GM23338 (cell line): ENCODE measurements around the gene SNX14. TPM values are rescaled to one million over a fixed set of nuclear protein-coding genes. Genes with fewer than 3 reads are reported as not detected.

Experiments
- ATAC-seq: fragments of 200-7000 bp; cut with Tn5 transposase; 3 replicates; pipeline ENCODE4 v1.9.1; 2020
- DNase-seq: peaks from one replicate; pipeline ENCODE4 v3.0.0-alpha.2; 2015; ENCODE audit warnings: low spot score
- H2AFZ ChIP-seq: fragments of 200-600 bp; sonication (generic); 2 replicates; pipeline ENCODE4 v1.8.0; 2016; ENCODE audit warnings: antibody characterized with exemption, mild to moderate bottlenecking, moderate library complexity
- H3F3A ChIP-seq: fragments of 200-600 bp; sonication (generic); replicated peaks from 2 replicates; pipeline ENCODE4 v1.8.0; 2017; ENCODE audit warnings: antibody characterized with exemption, mixed run types, low read depth
- H3K27ac ChIP-seq: fragments of 200-600 bp; sonication (generic); 2 replicates; pipeline ENCODE4 v1.6.1; 2016; ENCODE audit warnings: low read depth
- H3K27me3 ChIP-seq: fragments of 200-600 bp; sonication (generic); 2 replicates; pipeline ENCODE4 v1.8.0; 2016; ENCODE audit warnings: mild to moderate bottlenecking, mixed run types, moderate library complexity; ENCODE audit not compliant: insufficient read depth
- H3K36me3 ChIP-seq: fragments of 200-600 bp; sonication (generic); 2 replicates; pipeline ENCODE4 v1.8.0; 2016; ENCODE audit warnings: mild to moderate bottlenecking; ENCODE audit not compliant: insufficient read depth
- H3K4me1 ChIP-seq: fragments of 200-600 bp; sonication (generic); 2 replicates; pipeline ENCODE4 v1.8.0; 2016; ENCODE audit warnings: mild to moderate bottlenecking, moderate library complexity; ENCODE audit not compliant: insufficient read depth
- H3K4me2 ChIP-seq: fragments of 200-600 bp; sonication (generic); 2 replicates; pipeline ENCODE4 v1.7.1; 2017; ENCODE audit warnings: mixed run types
- H3K4me3 ChIP-seq: fragments of 200-600 bp; sonication (generic); 2 replicates; pipeline ENCODE4 v1.6.1; 2016; ENCODE audit warnings: mixed run types
- H3K79me2 ChIP-seq: fragments of 200-600 bp; sonication (generic); replicated peaks from 2 replicates; pipeline ENCODE4 v1.8.0; 2017; ENCODE audit warnings: mild to moderate bottlenecking; ENCODE audit not compliant: insufficient read depth
- H3K9me2 ChIP-seq: fragments of 200-600 bp; sonication (generic); 2 replicates; pipeline ENCODE4 v1.8.0; 2017; ENCODE audit not compliant: insufficient read depth
- H4K20me1 ChIP-seq: fragments of 200-600 bp; sonication (generic); replicated peaks from 2 replicates; pipeline ENCODE4 v1.8.0; 2017; ENCODE audit warnings: mild to moderate bottlenecking; ENCODE audit not compliant: insufficient read depth
- H3K27ac Mint-ChIP-seq: 2 replicates; pipeline ENCODE4 v1.8.0; 2020; ENCODE audit warnings: inconsistent platforms, mild to moderate bottlenecking, moderate library complexity, mixed read lengths
- H3K27me3 Mint-ChIP-seq: 3 replicates; pipeline ENCODE4 v1.8.0; 2022; ENCODE audit warnings: low read depth, mild to moderate bottlenecking, moderate library complexity, mixed read lengths, inconsistent platforms; ENCODE audit not compliant: insufficient read depth, poor library complexity
- H3K36me3 Mint-ChIP-seq: 3 replicates; pipeline ENCODE4 v1.8.0; 2021; ENCODE audit warnings: low read depth, mild to moderate bottlenecking, inconsistent platforms, moderate library complexity, mixed read lengths
- H3K4me1 Mint-ChIP-seq: 3 replicates; pipeline ENCODE4 v1.8.0; 2020; ENCODE audit warnings: mild to moderate bottlenecking, inconsistent platforms, mixed read lengths
- H3K4me3 Mint-ChIP-seq: 3 replicates; pipeline ENCODE4 v1.8.0; 2021; ENCODE audit warnings: moderate library complexity, mild to moderate bottlenecking, inconsistent platforms, mixed read lengths
- H3K9me3 Mint-ChIP-seq: 3 replicates; pipeline ENCODE4 v1.8.0; 2020; ENCODE audit warnings: moderate library complexity, mild to moderate bottlenecking, inconsistent platforms, mixed read lengths
- CREB1 ChIP-seq: fragments of 250-450 bp; sonication (Bioruptor Pico); IDR thresholded peaks from 2 replicates; pipeline ENCODE4 v1.5.0; 2020; ENCODE audit warnings: low read depth, mild to moderate bottlenecking, moderate library complexity
- ETS1 ChIP-seq: IDR thresholded peaks from 2 replicates; pipeline ENCODE4 v1.6.1; 2016; ENCODE audit warnings: antibody characterized with exemption
- POLR2AphosphoS5 ChIP-seq: IDR thresholded peaks from 2 replicates; pipeline ENCODE4 v1.6.1; 2016; ENCODE audit warnings: antibody characterized with exemption, low read depth
- ZNF331 ChIP-seq: fragments of 250-450 bp; sonication (Bioruptor Pico); IDR thresholded peaks from 2 replicates; pipeline ENCODE4 v1.5.0; 2020; ENCODE audit warnings: low read depth, mild to moderate bottlenecking, moderate library complexity
- polyA plus RNA-seq: library from polyadenylated mRNA; unstranded; fragments of >200 nt; fragmentation: Nextera tagmentation; extraction: Ambion mirVana; gene quantifications from 2 replicates; pipeline ENCODE4 v1.2.1, GENCODE V29; 2016
- total RNA-seq: library from RNA; depleted of rRNA; stranded (reverse); fragments of >200 nt; shearing (Covaris generic); gene quantifications from 2 replicates; pipeline ENCODE4 v1.2.3, GENCODE V29; 2014

The SNX14 gene
- total and polyA plus RNA-seq, 2 experiments from 2014 or later = 23.1 to 32.0 TPM

- TF ChIP-seq ETS1 = peak; percentile 60
Measured at GRCh38 chr6:85642774-85643536, 49.3 kb upstream of the SNX14 start, which contains the start of gene SYNCRIP (continued).

- Mint-ChIP-seq H3K36me3 (peaks cover 54% of the 10 kb centered on the region), H3K9me3 (peaks cover 5% of the 10 kb centered on the region), H3K27ac (peak overlapping the region; percentile 99), H3K4me1 (peaks cover 45% of the 10 kb centered on the region), H3K27me3 (peaks cover 11% of the 10 kb centered on the region), H3K4me3 (peak overlapping the region; percentile 95)
- Histone ChIP-seq H3K79me2 (peaks cover 59% of the 10 kb centered on the region), H3K4me3 (peak overlapping the region; percentile 93), H3K4me2 (peak overlapping the region; percentile 95), H3K27ac (peak overlapping the region; percentile 99), H3K9me2 (no peaks in the 10 kb centered on the region), H2AFZ (no peak overlapping the region), H3K27me3 (no peaks in the 10 kb centered on the region), H3K36me3 (peaks cover 43% of the 10 kb centered on the region), H3K4me1 (peaks cover 22% of the 10 kb centered on the region), H3F3A (peaks cover 6% of the 10 kb centered on the region; the same call in 1 of the 2 replicates), H4K20me1 (peaks cover 43% of the 10 kb centered on the region)
- TF ChIP-seq ETS1 (0 out of 2 replicates have a peak, but pooled peaks have one; percentile 15), POLR2AphosphoS5 (no peak)
- ATAC-seq = peak; percentile 8
- DNase-seq = peak; percentile 68
Measured at GRCh38 chr6:85641897-85642773, 48.5 kb upstream of the SNX14 start.

GRCh38 chr6:85641522-85641896 is 47.9 kb upstream of the SNX14 start:
- no peaks in the 10 kb centered on the region for H3K27me3 ChIP-seq
- H3K9me2 ChIP-seq = no peaks in the 10 kb centered on the region
- peak overlapping the region; percentile 95 for H3K4me2 ChIP-seq
- H3K36me3 ChIP-seq = peaks cover 50% of the 10 kb centered on the region
- no peak overlapping the region for H2AFZ ChIP-seq
- H3K27ac ChIP-seq = peak overlapping the region; percentile 78; the same call in 1 of the 2 replicates
- no peak for DNase-seq
- peak overlapping the region; percentile 93 for H3K4me3 ChIP-seq
- Mint-ChIP-seq H3K27me3 (peaks cover 11% of the 10 kb centered on the region), H3K4me3 (peak overlapping the region; percentile 95), H3K36me3 (peaks cover 60% of the 10 kb centered on the region), H3K4me1 (peaks cover 45% of the 10 kb centered on the region), H3K27ac (peak overlapping the region; percentile 92), H3K9me3 (peaks cover 5% of the 10 kb centered on the region; the same call in 2 of the 3 replicates)
- peaks cover 22% of the 10 kb centered on the region for H3K4me1 ChIP-seq
- H3K79me2 ChIP-seq = peaks cover 65% of the 10 kb centered on the region
- TF ChIP-seq CREB1 (CRISPR knock-in tag) (no peak), ZNF331 (CRISPR knock-in tag) (no peak), ETS1 (no peak)
- peaks cover 48% of the 10 kb centered on the region for H4K20me1 ChIP-seq
- ATAC-seq = no peak
- peaks cover 6% of the 10 kb centered on the region; the same call in 1 of the 2 replicates for H3F3A ChIP-seq
